Stimulated activated CD4-positive, alpha-beta T cell treated with anti-CD3 and anti-CD28 coated beads, Interleukin-4, amount 100 ng/mL, for 48 hours (primary cell): ENCODE measurements around the gene ZNF140.

Experiments
- DNase-seq, 2 donors: peaks; one replicate each; pipeline ENCODE4 v3.0.0-alpha.2; 2020; ENCODE audit warnings: low read depth in 2 of 2

The ZNF140 gene

DNA sequence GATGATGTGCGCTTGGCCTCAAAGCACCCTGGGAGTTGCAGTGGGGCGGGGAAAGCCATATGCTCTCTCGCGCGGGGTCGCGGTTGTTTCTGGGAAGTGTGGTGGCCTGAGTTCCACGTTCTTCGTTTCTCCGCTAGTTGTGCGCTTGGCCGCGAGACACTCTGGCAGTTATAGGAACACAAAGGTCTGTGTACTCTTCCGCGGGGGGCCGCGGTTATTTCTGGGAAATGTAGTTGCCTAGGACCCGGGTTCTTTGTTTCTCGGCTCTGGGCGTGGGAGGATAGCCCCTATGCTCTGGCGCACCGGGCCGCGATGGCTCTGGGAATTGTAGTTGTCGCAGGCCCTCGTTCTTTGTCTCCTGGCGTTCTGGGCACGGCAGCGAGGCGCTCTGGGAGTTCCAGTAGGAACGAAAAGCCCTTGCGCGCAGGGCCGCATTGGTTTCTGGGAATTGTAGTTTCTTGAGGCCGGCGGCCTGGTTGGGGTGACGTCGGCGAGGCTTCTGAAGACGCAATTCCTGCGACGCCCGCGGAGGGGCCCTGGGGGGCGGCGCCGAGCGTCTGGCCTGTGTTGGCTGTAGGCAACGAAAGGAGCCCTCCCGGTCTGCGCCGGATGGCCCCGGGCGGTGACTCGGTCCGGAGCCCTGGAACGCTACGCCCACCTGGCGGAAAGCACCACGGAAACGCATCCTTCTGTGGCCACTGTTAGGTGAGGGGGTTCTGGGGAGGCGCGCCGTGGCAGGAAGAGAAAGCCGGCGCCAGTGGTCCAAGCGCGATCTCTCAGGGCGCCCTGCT lies at the start of gene ZNF140:
TSS of gene ZNF140 (plus strand) at position 556 of the 791 bp plus-strand sequence. CDS start 398 bp downstream, outside the sequence.
- DNase-seq = peak; percentile 90 to 92

DNA sequence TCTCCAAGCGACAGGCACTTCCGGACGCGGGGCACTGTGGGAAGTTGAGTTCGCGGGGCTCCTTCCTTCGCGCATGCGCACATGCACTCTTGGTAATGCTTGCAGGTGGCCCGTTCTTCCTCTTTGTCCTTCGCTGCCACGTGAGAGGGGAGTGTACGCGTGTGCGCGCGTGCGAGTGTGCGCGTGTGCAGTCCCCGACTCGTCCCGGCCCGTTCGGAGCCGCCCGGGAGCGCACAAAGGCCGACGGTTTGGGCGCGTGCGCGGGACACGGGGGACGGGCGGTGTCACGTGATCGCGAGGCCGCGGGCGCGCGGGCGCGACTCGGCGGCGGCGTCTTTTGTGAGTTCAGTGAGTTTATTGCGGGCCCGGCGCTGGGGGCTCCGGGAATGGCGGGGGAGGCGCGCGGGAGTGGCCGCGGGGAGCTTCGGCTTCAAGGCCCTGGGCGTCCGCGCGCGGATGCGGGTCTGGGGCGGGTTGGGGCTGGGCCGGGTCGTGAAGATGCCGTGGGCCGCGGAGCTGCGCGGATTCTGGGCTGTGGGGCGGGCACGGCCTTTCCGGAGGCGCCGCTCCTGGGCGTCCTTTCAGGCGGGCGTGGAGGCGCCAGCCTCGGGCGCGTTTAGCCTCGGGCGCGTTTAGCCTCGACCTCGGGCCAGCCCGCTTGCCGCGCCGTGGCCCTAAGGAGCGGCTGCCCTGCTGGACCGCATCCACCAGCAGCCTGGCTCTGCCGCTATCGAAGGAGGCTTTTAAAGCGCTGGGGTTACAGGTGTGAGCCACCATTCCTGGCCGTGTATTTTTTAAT lies 43.3 kb upstream of the ZNF140 start, which contains the start of gene ZNF84:
TSS of gene ZNF84 (plus strand) at position 303 of the 799 bp plus-strand sequence. CDS start 3,959 bp downstream, outside the sequence.
- DNase-seq = peak; percentile 91 to 96

DNA sequence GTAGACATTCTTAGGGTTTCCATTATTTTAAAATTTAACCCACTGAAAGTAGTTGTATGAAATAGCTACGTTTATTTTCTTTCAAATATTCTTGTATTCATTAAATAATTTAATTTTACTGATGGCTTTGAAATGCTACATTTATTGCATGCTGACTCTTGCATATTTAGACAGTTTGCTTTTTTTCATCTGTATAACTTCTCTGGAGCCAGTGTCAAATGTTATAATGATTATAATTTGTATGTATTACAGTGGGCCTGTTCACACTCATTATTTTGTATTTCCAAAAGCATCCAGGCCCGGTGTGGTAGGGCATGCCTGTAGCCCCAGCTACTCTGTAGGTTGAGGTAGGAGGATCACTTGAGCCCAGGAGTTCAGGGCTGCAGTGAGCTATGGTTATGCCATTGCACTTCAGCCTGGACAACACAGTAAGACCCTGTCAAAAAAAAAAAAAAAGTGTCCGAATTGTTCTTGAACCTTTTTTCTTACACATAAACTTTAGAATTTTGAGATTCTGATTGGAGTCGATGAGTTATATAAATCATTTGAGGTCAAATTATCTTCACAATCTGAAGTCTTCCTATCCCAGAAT lies 42.5 kb upstream of the ZNF140 start:
- no peak for DNase-seq

DNA sequence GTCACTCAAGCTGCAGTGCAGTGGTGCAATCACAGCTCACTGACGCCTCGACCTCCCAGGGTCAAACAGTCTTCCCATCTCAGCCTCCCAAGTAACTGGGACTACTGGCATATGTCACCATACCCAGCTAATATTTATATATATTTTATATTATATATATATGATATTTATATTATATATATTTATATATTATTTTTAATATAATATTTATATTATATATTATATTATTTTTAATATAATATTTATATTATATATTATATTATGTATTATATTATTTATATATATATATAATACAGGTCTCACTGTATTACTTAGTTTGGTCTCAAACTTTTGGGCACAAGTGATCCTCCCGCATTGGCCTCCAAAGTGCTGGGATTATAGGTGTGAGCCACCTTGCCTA lies 34.0 kb upstream of the ZNF140 start:
- DNase-seq = no peak

DNA sequence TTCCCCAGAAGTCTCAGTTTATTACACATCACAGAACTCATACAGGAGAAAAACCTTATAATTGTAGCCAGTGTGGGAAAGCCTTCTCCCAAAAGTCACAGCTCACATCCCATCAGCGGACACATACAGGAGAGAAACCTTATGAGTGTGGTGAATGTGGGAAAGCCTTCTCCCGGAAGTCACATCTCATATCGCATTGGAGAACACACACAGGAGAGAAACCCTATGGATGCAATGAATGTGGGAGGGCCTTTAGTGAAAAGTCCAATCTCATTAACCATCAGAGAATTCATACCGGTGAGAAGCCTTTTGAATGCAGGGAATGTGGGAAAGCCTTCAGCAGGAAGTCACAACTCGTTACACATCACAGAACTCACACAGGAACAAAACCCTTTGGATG lies 23.3 kb upstream of the ZNF140 start:
- DNase-seq = no peak

DNA sequence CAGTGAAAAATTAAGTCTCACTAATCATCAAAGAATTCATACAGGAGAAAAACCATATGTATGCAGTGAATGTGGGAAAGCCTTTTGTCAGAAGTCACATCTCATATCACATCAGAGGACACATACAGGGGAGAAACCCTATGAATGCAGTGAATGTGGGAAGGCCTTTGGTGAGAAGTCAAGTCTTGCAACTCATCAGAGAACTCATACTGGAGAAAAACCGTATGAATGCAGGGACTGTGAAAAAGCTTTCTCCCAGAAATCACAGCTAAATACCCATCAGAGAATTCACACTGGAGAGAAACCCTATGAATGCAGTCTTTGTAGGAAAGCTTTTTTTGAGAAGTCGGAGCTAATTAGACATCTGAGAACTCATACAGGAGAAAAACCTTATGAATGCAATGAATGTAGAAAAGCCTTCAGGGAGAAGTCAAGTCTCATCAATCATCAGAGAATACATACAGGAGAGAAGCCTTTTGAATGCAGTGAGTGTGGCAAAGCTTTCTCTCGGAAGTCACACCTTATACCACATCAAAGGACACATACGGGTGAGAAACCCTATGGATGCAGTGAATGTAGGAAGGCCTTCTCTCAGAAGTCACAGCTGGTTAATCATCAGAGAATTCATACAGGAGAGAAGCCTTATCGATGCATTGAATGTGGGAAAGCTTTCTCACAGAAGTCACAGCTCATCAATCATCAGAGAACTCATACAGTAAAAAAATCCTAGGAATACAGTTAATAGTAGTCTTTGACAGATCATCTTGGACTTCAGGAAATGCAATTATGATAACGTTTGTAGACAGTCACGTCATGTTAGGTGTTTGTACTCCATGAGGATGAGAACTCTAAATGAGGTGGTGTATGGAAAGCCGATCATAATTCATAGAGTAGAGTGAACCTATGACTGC lies 22.3 kb upstream of the ZNF140 start:
- DNase-seq = no peak

DNA sequence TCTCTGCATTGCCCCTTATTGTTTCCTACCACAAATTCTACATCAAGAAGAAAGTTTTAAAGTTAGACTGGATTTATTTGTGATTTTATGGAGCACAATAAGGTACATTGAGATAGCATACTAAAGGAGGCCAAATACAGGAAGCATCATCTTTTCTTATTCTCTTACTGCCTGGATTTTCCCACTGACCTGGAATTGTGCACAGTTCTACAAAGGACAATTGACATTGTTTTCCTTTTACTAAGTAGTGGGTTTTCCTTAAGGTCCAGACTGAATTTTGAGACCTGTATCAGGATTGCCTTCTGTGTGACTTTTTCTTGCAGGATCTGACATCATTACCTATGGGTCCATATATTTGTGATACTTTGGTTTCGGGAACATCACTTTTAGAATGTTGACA lies 18.8 kb upstream of the ZNF140 start:
- no peak for DNase-seq

DNA sequence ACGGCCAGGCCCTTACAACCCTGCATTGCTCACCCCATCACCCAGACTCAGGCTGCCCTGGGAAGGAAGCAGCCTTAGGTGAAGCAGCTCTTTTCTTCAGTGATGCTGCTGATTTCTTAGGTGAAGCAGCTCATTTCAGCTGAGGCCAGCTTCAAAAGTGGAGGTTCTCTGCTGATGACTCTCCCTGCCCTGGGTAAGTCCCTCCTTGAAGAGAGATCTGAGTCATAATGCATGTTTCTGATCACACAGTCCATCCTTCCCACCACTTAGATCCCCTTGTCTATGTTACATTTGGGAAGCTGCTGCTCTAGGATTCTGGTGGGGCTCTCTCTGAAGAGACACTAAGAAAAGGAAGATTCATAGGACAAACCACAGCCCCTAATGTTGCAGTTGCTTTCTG lies 17.2 kb upstream of the ZNF140 start:
- no peak for DNase-seq

DNA sequence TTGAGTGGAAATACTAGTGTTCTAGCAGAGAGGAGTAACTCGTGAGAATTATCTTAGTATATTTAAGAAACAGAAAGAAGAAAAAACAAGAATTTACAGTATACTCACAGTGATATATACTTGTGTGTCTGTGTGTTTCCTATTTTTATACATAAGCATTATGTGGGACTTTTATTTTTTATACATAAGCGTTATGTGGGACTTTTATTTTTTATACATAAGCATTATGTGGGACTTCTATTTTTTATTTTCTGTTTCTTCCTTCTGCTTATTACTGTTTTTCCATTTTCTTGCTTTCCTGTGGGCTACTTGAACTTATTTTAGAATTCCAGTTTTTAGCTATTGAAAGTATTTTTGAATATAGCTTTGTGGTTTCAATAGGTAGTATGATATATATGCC lies 6.9 kb upstream of the ZNF140 start:
- no peak for DNase-seq

DNA sequence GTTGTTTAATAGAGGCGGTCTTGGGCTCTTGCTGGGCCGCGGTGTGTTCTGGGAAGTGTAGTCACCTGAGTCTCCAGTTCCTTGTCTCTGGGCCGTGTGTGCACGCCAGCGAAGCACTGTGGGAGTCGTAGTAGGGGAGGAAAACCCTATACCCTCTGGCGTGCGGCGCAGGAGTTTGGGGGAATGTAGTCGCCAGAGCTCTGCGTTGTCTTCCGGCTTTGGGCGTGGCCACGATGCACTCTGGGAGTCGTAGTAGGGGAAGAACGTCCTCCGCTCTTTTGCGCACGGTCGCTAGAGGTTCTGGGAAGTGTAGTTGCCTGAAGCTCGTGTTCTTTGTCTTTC lies 726 bp upstream of the ZNF140 start:
- DNase-seq = peak; percentile 88 to 90

DNA sequence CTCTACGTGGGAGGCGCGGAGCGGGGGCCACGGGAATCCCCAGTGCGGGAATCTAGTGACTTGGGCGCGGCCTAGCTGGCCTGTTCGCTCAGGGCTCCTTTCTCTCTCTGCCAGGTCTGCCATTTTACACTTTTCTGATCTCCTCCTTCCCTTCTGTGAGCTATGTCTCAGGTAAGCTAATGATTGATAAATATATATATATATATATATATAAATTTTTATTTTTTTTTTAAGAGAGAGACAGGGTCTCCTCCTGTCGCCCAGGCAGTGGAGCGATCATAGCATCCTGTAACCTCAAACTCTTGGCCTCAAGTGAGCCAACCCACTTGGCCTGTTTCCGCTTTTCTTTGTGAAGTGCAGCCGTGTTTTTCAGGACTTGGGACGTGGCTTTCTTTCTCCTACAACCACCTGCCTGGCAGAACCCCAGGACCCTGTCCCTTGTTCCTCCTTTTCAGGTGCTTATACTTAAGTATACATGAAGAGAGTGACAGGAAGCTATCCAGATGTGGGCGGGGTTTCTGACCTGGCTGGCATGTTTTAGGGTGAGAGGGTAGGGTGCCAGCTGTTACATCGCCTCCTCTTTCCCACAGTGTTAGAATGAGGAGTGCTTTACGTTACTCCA lies 547 bp downstream of the ZNF140 start:
- no peak for DNase-seq

DNA sequence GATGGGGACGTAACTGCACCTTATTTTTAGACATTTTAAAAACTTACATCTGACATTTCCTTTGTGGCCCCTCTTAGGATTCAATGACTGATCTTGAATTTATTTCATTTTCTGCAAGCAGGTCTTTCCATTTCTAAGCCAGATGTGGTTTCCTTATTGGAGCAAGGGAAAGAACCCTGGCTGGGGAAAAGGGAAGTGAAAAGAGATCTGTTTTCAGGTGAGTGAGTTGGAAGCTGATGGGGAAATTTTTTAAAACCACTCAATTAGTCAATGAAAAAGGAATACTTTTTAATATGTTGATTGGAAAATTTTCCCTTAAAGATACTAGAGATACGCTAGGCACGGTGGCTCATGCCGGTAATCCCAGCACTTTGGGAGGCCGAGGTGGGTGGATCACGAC lies 2.6 kb downstream of the ZNF140 start:
- no peak for DNase-seq

DNA sequence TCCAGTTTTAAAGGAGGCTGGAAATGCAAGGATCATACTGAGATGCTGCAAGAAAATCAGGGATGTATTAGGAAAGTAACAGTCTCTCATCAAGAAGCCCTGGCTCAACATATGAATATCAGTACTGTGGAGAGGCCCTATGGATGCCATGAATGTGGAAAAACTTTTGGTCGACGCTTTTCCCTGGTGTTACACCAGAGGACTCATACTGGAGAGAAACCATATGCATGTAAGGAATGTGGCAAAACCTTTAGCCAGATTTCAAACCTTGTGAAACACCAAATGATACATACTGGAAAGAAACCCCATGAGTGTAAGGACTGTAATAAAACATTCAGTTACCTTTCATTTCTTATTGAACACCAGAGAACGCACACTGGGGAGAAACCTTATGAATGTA lies 24.9 kb downstream of the ZNF140 start:
- DNase-seq = no peak

DNA sequence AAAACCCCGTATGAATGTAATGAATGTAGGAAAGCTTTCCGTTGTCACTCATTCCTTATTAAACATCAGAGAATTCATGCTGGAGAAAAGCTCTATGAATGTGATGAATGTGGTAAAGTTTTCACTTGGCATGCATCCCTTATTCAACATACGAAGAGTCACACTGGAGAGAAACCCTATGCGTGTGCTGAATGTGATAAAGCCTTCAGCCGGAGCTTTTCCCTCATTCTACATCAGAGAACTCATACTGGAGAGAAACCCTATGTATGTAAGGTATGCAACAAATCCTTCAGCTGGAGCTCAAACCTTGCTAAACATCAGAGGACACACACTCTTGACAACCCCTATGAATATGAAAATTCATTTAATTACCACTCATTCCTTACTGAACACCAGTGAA lies 25.5 kb downstream of the ZNF140 start:
- no peak for DNase-seq

DNA sequence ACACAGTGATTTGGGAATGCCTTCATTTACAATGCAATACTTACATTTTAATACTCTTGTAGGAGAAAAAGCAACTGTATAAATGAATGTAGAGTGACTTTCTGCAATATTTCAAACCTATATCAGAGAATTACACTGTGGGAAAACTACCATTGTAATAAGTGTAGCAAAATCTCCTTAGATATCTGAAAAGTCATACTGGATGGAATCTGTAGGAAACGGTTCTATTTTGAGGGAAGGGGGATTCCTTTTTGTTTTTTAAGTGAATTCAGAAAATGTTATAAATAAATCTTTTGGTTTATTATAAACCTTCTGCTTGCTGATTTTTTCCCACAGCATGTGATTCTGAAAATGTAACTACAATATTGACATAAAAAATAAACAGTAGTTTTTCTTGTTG lies 26.4 kb downstream of the ZNF140 start:
- DNase-seq = no peak

DNA sequence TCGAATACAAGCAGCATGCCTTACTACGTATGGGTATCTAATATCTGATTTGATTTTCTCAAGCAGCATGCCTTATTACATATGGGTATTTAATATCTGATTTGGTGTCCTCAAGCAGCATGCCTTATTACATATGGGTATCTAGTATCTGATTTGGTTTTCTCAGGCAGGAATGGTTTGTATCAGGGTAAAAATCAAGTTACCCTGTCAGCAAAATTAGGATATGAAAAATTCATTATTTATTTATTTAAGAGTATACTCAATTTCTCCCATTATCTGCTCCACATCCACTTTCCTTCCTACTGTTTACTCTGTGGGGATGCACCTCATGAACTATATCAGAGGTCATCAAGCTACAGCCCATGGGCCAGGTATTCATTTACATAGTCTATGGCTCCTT lies 27.4 kb downstream of the ZNF140 start:
- DNase-seq = no peak

DNA sequence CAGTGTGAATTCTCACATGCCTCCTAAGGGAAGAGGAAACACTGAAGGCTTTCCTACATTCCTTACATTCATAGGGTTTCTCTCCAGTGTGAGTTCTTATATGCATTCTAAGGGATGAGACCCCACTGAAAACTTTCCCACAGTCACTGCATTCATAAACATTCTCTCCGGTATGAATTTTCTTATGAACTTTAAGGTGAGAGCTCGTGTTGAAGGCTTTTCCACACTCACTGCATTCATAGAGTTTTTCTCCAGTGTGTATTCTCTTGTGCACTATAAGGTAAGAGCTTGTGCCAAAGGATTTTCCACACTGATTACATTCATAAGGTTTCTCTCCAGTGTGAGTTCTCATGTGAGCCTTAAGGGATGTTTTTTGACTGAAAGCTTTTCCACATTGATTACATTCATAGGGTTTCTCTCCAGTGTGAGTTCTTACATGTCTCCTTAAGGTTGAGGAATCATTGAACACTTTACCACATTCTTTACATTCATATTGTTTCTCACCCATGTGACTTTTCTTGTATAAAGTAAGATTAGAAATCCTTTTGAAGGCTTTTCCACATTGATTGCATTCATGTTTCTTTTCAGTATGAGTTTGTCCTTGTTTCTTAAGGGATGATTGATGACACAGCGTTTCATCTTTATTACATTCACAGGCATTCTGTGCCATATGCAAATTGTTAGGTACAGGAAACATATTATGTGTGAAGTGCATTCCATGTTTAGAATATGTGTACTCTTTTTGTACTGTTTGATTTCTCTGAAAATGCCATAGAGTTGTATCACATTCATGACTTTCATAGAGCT lies 39.9 kb downstream of the ZNF140 start:
- DNase-seq = no peak

DNA sequence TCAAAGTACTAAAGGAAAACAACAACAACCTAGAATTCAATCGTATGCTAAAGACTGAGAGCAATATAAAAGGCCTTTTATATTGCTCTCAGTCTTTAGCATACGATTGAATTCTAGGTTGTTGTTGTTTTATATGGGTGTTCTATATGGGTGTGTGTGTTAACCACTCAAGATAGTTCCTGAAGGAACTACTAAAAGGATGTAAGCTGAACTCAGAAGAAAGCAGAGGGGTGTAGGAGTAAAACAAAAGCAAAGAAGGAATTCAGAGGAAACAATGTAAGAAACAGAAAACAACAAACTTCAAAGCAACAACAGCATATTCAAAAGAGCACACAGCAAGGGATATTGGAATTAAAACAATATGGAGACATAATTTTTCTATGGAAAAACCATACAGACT lies 44.0 kb downstream of the ZNF140 start:
- DNase-seq = no peak

DNA sequence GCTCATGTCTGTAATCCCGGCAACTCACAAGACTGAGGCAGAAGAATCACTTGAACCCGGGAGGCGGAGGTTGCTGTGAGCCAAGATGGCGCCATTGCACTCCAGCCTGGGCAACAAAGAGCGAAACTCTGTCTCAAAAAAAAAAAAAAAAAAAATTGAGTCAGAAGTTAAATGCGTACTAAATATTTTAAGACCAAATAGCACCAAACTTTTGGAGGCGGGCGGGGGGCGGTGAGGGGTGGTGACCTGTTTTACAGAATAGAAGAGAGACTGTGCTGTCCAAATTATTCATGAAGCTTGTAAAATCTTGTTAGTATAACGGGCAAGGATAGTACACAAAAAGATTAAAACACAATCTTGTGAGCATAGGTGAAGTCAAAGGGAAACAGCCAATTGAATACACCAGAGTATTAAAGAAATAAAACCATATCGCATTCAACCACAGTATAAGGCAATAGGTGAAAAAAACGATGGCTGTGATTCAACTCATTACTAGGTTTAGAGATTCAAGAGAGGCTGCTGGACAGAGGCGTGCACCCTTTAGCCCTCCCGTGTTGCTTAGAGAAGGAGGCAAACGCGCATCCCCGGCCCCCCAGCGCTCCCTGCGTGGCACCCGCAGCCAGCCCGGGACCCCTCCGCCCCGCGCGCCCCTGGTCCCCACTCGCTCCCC lies 48.8 kb downstream of the ZNF140 start:
- no peak for DNase-seq
